Neuronal stem cell (in vitro differentiated cells): Measurements from ENCODE around the gene SGCG.

Experiments
- DNase-seq: peaks from one replicate; pipeline ENCODE4 v3.0.0-alpha.2; 2013; ENCODE audit warnings: low spot score
- H2AFZ ChIP-seq: one replicate; pipeline ENCODE4 v1.6.1; 2013; ENCODE audit warnings: mild to moderate bottlenecking, low read length, inconsistent platforms
- H2AK5ac ChIP-seq: 2 replicates; pipeline ENCODE4 v1.6.1; 2013; ENCODE audit warnings: low read depth, mild to moderate bottlenecking, inconsistent platforms, low read length, moderate library complexity, mixed read lengths
- H2BK120ac ChIP-seq: 2 replicates; pipeline ENCODE4 v1.6.1; 2013; ENCODE audit warnings: low read depth, mild to moderate bottlenecking, inconsistent platforms, low read length, moderate library complexity, mixed read lengths
- H2BK12ac ChIP-seq: one replicate; pipeline ENCODE4 v1.6.1; 2013; ENCODE audit warnings: low read length, inconsistent platforms
- H2BK15ac ChIP-seq: 2 replicates; pipeline ENCODE4 v1.6.1; 2013; ENCODE audit warnings: mild to moderate bottlenecking, low read length, inconsistent platforms, mixed read lengths
- H2BK5ac ChIP-seq: one replicate; pipeline ENCODE4 v1.6.1; 2013; ENCODE audit warnings: inconsistent platforms, mild to moderate bottlenecking, low read length, moderate library complexity
- H3K14ac ChIP-seq: one replicate; pipeline ENCODE4 v1.6.1; 2013; ENCODE audit warnings: low read length, inconsistent platforms
- H3K18ac ChIP-seq: 2 replicates; pipeline ENCODE4 v1.6.1; 2013; ENCODE audit warnings: low read length, inconsistent platforms
- H3K23ac ChIP-seq: 2 replicates; pipeline ENCODE4 v1.6.1; 2013; ENCODE audit warnings: low read depth, mild to moderate bottlenecking, mixed read lengths, low read length, inconsistent platforms; ENCODE audit not compliant: poor library complexity
- H3K27ac ChIP-seq: replicated peaks from 3 replicates; pipeline ENCODE4 v1.5.1; 2013; ENCODE audit warnings: low read length, inconsistent platforms
- H3K27me3 ChIP-seq, 3 experiments: 2 replicates each; pipeline ENCODE4 v1.6.1; 2013; ENCODE audit warnings: low read length in 3 of 3, mild to moderate bottlenecking in 2 of 3, inconsistent platforms in 1 of 3, low read depth in 1 of 3, mixed read lengths in 1 of 3, moderate library complexity in 1 of 3; ENCODE audit not compliant: control insufficient read depth in 3 of 3, insufficient read depth in 3 of 3
- H3K36me3 ChIP-seq, 2 donors: replicated peaks in 1 of 2; 2 replicates each; pipeline ENCODE4 v1.6.1; 2013; ENCODE audit warnings: low read length in 2 of 2; ENCODE audit not compliant: control insufficient read depth in 2 of 2, insufficient read depth in 2 of 2
- H3K4ac ChIP-seq: 2 replicates; pipeline ENCODE4 v1.6.1; 2013; ENCODE audit warnings: inconsistent platforms, mild to moderate bottlenecking, low read length, moderate library complexity
- H3K4me1 ChIP-seq, 2 donors: 1 replicate in 1 of 2; 2 replicates in 1 of 2; pipeline ENCODE4 v1.6.1; 2013; ENCODE audit warnings: low read length in 2 of 2, low read depth in 1 of 2; ENCODE audit not compliant: control insufficient read depth in 2 of 2, insufficient read depth in 1 of 2
- H3K4me2 ChIP-seq: one replicate; pipeline ENCODE4 v1.6.1; 2013; ENCODE audit warnings: mild to moderate bottlenecking, low read length, inconsistent platforms; ENCODE audit not compliant: insufficient read depth, poor library complexity, severe bottlenecking
- H3K4me3 ChIP-seq, 2 donors: 2 replicates each; pipeline ENCODE4 v1.5.1; 2013; ENCODE audit warnings: low read length in 2 of 2, mild to moderate bottlenecking in 2 of 2, inconsistent platforms in 1 of 2, moderate library complexity in 1 of 2
- H3K79me1 ChIP-seq: one replicate; pipeline ENCODE4 v1.6.1; 2013; ENCODE audit warnings: low read depth, mild to moderate bottlenecking, inconsistent platforms, low read length, moderate library complexity
- H3K9ac ChIP-seq: one replicate; pipeline ENCODE4 v1.6.1; 2013; ENCODE audit warnings: mild to moderate bottlenecking, low read depth, low read length, inconsistent platforms; ENCODE audit not compliant: poor library complexity
- H3K9me3 ChIP-seq, 2 donors: replicated peaks in 1 of 2; 2 replicates each; pipeline versions ENCODE3 to v1.6.1; 2013; ENCODE audit warnings: low read length in 2 of 2, mild to moderate bottlenecking in 2 of 2, inconsistent platforms in 1 of 2, low read depth in 1 of 2, mixed read lengths in 1 of 2, moderate library complexity in 1 of 2; ENCODE audit not compliant: control insufficient read depth in 2 of 2, insufficient read depth in 1 of 2
- H4K8ac ChIP-seq: one replicate; pipeline ENCODE4 v1.6.1; 2013; ENCODE audit warnings: low read depth, mild to moderate bottlenecking, inconsistent platforms, low read length, moderate library complexity
- H4K91ac ChIP-seq: one replicate; pipeline ENCODE4 v1.6.1; 2013; ENCODE audit warnings: low read length, low read depth, mild to moderate bottlenecking, inconsistent platforms; ENCODE audit not compliant: poor library complexity
- WGBS, 2 donors: extraction: QIAGEN DNeasy Blood & Tissue Kit; methylation state at CpG; one replicate each; pipeline ENCODE4 v1.1.7; 2013; ENCODE audit warnings: missing lambda C conversion rate in 2 of 2, mixed read lengths in 1 of 2; ENCODE audit not compliant: insufficient read length in 2 of 2, insufficient replicate concordance in 1 of 2; ENCODE audit errors: extremely low coverage in 2 of 2; 5-methylcytosine and 5-hydroxymethylcytosine counted together

Gene SGCG

DNA sequence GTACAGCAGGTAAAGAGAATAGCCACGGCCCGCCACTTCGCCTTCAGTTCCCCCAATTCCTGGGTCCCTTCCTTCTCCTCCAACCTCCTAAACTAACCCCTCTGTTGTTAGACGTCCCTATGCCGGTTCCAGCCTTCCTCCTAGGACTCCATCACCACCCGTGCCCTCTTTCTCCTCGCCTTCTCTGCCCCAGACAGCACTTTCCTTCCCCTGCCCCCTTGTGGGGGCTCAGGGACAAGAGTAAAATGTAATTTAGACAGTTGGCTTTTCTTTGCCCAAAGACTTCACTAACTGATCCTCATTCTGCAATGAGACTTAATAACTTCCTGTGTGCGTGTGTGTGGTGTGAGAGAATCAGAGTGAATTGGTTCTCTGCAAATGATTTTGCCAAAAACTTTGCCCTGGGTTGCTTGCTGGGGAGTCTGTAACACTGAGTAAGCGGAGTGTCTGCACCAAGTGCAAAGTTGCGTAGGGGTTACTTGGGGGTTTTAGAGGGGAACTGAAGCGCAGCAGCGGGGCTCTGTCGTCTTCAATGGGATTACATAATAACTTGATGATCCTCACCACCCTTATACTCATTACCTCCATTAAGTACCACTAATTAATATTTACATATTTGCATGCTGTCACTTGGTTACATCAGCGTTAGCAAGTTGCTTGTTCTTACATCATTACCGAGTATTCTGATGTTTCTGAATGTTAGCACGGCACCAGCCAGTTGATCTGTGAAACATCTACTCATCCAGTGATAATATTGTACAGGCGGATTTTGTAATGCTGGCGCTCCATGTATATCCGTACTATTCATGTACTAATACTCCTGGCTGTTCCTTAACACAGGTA lies 19.9 kb upstream of the SGCG start:
- Histone ChIP-seq H4K8ac (no peak overlapping the region), H3K79me1 (no peaks in the 10 kb centered on the region), H3K14ac (no peak overlapping the region), H3K4me1 (no peaks in the 10 kb centered on the region), H2BK15ac (no peak overlapping the region), H3K36me3 (no peaks in the 10 kb centered on the region), H3K27me3 (peaks cover 7 to 35% (median 22%) of the 10 kb centered on the region in 3 experiments), H2BK5ac (no peak overlapping the region), H2BK12ac (no peak overlapping the region), H3K9ac (no peak overlapping the region), H3K23ac (no peak overlapping the region), H3K18ac (peak overlapping the region; percentile 72), H3K9me3 (peaks cover 1 to 2% of the 10 kb centered on the region in 2 donors), H3K27ac (no peak overlapping the region), H2AFZ (peak overlapping the region; percentile 84), H2AK5ac (no peak overlapping the region), H2BK120ac (no peak overlapping the region), H3K4ac (no peak overlapping the region), H4K91ac (no peak overlapping the region), H3K4me3 (peak overlapping the region in 1 of 2 donors; percentile 87), H3K4me2 (peak overlapping the region; percentile 96)
- WGBS, 2 donors = no CpG with 5 or more reads among the region's 19 CpGs
- peak; percentile 15 for DNase-seq

GRCh38 chr13:23161481-23161825 lies 19.3 kb upstream of the SGCG start:
- Histone ChIP-seq H3K4me3 (no peak overlapping the region), H3K79me1 (no peaks in the 10 kb centered on the region), H2BK12ac (no peak overlapping the region), H4K91ac (no peak overlapping the region), H3K23ac (no peak overlapping the region), H3K4ac (no peak overlapping the region), H3K4me2 (no peak overlapping the region), H2AK5ac (no peak overlapping the region), H2BK5ac (no peak overlapping the region), H2AFZ (no peak overlapping the region), H3K36me3 (no peaks in the 10 kb centered on the region), H3K27ac (no peak overlapping the region), H3K18ac (no peak overlapping the region), H2BK15ac (no peak overlapping the region), H3K9me3 (peaks cover 1 to 2% of the 10 kb centered on the region in 2 donors), H3K27me3 (peaks cover 7 to 35% (median 22%) of the 10 kb centered on the region in 3 experiments), H3K4me1 (no peaks in the 10 kb centered on the region), H3K14ac (no peak overlapping the region), H4K8ac (no peak overlapping the region), H3K9ac (no peak overlapping the region), H2BK120ac (no peak overlapping the region)
- WGBS, 2 donors = no CpG with 5 or more reads among the region's 3 CpGs
- DNase-seq = no peak

DNA sequence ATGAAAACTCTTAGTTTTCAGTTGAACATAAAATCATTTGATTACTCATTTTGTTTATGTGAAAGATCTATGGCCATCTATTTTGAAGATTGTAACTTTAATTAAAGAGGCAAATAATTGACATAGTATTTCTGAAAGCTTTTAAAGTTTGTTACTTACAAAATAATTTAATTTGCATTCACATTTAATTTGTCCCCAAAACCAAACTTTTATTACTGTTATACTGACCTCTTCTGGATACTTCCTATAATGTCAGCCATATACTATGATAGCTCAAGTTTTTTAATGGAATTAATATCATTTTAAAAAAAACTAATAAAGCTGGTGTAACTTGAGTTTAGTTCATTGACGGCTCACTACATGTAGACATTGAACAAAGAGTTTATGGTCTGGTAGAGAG lies 4.9 kb upstream of the SGCG start:
- DNase-seq = no peak

GRCh38 chr13:23182142-23182541 lies 1.4 kb downstream of the SGCG start:
- no peaks in the 10 kb centered on the region for H3K27me3 ChIP-seq
- H3K4me2 ChIP-seq = no peak overlapping the region
- no peak overlapping the region for H3K4me3 ChIP-seq
- H2BK12ac ChIP-seq = no peak overlapping the region
- WGBS, 2 donors = no CpG with 5 or more reads among the region's 2 CpGs
- H3K4ac ChIP-seq = no peak overlapping the region
- no peak overlapping the region for H2BK5ac ChIP-seq
- no peak overlapping the region for H3K23ac ChIP-seq
- H2BK15ac ChIP-seq = no peak overlapping the region
- H3K4me1 ChIP-seq = no peaks in the 10 kb centered on the region
- no peaks in the 10 kb centered on the region for H3K79me1 ChIP-seq
- H3K36me3 ChIP-seq = no peaks in the 10 kb centered on the region
- no peak overlapping the region for H2AFZ ChIP-seq
- no peak overlapping the region for H4K8ac ChIP-seq
- no peak overlapping the region for H3K14ac ChIP-seq
- no peaks in the 10 kb centered on the region for H3K9me3 ChIP-seq
- no peak for DNase-seq
- no peak overlapping the region for H3K18ac ChIP-seq
- no peak overlapping the region for H3K9ac ChIP-seq
- no peak overlapping the region for H2AK5ac ChIP-seq
- no peak overlapping the region for H4K91ac ChIP-seq
- no peak overlapping the region for H2BK120ac ChIP-seq
- no peak overlapping the region for H3K27ac ChIP-seq

More for the DNA sequence above, 4.9 kb upstream of the SGCG start:
- Histone ChIP-seq H3K36me3 (no peaks in the 10 kb centered on the region), H3K4me1 (no peaks in the 10 kb centered on the region), H2BK12ac (no peak overlapping the region), H3K9ac (no peak overlapping the region), H3K14ac (no peak overlapping the region), H3K79me1 (no peaks in the 10 kb centered on the region), H3K4me3 (no peak overlapping the region), H3K4me2 (no peak overlapping the region), H2AK5ac (no peak overlapping the region), H3K27me3 (no peaks in the 10 kb centered on the region), H4K8ac (no peak overlapping the region), H3K23ac (no peak overlapping the region), H3K27ac (no peak overlapping the region), H4K91ac (no peak overlapping the region), H2BK120ac (no peak overlapping the region), H3K4ac (no peak overlapping the region), H3K18ac (no peak overlapping the region), H2AFZ (no peak overlapping the region), H3K9me3 (no peaks in the 10 kb centered on the region), H2BK5ac (no peak overlapping the region), H2BK15ac (no peak overlapping the region)
- WGBS, 2 donors = no CpG with 5 or more reads among the region's 1 CpG
